ENCODE measurements around the gene FHIP2A.
A peak's percentile ranks its signal among the peaks of the same experiment; 100 is the strongest.
"Not testable (repeated sequence)": the region's sequence is repeated elsewhere in the genome, so short reads cannot be mapped to it uniquely, and the experiment has no call there.

Gene FHIP2A, protein sequence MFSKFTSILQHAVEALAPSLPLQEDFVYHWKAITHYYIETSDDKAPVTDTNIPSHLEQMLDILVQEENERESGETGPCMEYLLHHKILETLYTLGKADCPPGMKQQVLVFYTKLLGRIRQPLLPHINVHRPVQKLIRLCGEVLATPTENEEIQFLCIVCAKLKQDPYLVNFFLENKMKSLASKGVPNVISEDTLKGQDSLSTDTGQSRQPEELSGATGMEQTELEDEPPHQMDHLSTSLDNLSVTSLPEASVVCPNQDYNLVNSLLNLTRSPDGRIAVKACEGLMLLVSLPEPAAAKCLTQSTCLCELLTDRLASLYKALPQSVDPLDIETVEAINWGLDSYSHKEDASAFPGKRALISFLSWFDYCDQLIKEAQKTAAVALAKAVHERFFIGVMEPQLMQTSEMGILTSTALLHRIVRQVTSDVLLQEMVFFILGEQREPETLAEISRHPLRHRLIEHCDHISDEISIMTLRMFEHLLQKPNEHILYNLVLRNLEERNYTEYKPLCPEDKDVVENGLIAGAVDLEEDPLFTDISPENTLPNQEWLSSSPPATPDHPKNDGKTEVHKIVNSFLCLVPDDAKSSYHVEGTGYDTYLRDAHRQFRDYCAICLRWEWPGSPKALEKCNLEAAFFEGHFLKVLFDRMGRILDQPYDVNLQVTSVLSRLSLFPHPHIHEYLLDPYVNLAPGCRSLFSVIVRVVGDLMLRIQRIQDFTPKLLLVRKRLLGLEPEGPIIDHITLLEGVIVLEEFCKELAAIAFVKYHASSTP

DNA sequence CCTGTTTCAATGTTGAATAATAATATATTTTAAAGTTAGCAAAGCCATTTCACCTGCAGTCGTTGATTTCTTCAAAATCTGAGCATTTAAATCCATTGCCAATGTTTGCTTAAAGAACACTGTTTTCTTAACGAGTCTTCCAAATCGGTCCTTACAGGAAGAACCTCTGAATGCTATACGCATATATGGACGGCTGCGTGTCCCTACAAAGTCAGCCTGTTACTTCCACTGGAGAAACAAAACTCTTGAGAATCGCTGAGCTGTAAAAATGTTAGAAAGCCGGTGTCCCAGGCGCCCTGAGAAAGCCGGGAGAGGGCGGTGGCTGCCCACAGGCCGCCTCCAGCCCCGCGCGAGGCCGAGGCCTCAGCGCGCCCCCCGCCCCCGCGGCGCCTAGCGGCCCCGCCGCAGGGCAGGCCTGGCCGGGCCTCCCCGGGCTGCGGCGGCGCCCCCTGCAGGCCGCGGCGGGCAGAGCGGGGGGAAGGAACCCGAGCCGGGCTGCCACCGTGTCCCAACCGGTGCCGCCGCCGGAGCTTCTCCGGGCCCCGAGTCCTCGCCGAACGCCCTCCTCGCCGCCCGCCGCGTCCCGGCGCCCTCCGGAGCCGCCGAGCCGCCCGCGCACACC, at the start of gene FHIP2A:
TSS of gene FHIP2A (plus strand) at position 488 of the 622 bp plus-strand sequence. CDS start 299 bp downstream, outside the sequence.
- peak; percentile 53 to 80 (median 70) for DNase-seq (ENCODE audit: low read depth in 3 of 3, low spot score in 1 of 3)

GRCh38 chr10:114772496-114773196, 48.9 kb upstream of the FHIP2A start:
- no peak for DNase-seq (ENCODE audit: low read depth in 3 of 3, low spot score in 1 of 3)

GRCh38 chr10:114773197-114773532, 48.4 kb upstream of the FHIP2A start:
- no peak for DNase-seq (ENCODE audit: low read depth in 3 of 3, low spot score in 1 of 3)

GRCh38 chr10:114775082-114775481, 46.5 kb upstream of the FHIP2A start:
- DNase-seq (ENCODE audit: low read depth in 3 of 3, low spot score in 1 of 3), result not testable (repeated sequence)

DNA sequence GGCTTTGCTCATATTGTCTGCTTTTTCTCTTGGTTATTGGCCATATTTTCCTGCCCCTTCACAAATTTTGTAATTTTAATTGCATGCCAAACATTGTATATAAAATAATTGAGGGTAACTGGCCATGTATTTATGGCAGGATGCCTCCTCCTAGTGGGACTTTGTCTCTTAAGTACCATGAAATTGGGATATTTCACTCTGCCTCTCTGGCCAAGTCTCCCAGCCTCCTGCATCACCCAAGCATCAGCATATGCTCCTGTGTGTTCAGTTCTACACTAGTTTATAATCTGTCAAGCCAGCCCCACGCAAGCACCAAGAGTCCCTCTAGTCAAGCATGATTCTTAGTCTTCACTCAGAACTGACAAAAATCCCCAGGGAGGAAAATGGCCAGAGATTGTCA, 44.2 kb upstream of the FHIP2A start:
- no peak for DNase-seq (ENCODE audit: low read depth in 3 of 3, low spot score in 1 of 3)

DNA sequence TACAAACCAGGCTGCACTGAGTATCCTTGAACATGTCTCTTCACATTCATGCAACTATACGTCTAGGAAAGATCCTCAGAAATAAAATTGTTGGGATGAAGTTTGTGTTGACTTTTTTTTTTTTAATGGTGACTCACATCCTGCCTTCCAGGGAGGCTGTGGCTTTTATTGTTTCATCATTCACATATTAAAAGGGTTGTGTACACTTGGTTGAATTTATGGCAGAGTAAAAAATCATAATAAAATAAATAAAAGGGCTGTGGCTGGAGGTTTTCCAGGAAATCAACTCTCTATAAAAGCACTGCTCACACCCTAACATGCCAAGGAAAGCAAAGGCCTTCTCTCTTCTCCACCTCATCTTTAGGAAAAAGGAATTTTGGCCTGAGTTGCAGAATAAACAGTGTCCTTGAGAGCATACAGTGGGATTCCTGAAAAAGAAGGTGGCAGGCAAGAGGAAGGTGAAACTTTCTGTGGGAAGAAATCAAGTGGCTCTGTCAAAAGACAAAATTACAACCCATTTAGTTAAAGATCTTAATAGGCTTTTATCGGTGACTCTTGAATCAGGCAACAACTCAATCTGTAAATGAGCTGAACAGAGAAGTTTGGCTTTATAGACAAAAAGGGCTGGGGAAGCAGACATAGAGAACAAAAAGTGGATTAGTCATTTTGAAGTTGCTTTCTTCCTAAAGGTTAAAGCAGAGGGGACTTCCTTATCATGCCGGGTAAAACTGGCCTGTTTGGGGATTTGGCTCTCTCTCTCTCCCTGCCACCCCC, 41.6 kb upstream of the FHIP2A start:
- DNase-seq (ENCODE audit: low read depth in 3 of 3, low spot score in 1 of 3), result no peak

DNA sequence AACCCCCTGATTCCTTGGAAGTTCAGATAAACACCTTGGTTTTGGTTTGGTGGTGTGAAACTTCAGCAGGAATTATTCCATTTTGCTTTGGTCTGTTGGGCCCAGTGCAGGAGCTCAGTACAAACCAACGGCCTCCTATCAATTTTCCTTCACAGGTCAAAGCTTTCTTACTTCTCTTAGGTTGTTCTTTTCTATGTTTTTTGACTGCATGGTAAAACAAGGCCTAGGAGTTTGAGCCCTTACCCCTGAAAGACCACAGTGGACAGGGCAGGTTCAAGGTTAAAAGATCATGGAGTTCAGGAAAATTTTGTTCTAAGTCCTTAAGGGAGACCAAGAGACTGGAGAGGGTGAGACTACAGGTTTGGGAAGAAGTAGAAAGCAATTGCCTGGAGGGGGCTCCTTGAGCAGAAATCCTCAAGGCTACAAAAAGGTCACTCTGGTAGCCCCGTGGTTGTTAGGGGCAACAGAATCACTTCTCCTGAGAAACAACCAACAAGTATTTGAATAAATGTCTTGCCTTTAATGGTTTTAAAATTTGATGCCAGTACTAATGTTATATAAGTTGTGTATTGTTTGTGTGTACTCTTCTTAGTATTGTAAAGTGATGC, 40.9 kb upstream of the FHIP2A start:
- DNase-seq (ENCODE audit: low read depth in 3 of 3, low spot score in 1 of 3), result no peak

- no peak for DNase-seq (ENCODE audit: low read depth in 3 of 3, low spot score in 1 of 3)
These were observed 38.9 kb upstream of the FHIP2A start for GRCh38 chr10:114782666-114783065.

GRCh38 chr10:114783686-114784085, 37.9 kb upstream of the FHIP2A start:
- DNase-seq (ENCODE audit: low read depth in 3 of 3, low spot score in 1 of 3), result no peak

- DNase-seq (ENCODE audit: low read depth in 3 of 3, low spot score in 1 of 3), result not testable (repeated sequence)
These were observed 35.1 kb upstream of the FHIP2A start for GRCh38 chr10:114786492-114786891.

DNA sequence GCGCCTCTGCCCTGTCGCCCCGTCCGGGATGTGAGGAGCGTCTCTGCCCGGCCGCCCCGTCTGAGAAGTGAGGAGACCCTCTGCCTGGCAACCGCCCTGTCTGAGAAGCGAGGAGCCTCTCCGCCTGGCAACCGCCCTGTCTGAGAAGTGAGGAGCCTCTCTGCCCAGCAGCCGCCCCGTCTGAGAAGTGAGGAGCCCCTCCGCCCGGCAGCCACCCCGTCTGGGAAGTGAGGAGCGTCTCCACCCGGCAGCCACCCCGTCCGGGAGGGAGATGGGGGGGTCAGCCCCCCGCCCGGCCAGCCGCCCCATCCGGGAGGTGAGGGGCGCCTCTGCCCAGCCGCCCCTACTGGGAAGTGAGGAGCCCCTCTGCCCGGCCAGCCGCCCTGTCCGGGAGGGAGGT, 34.4 kb upstream of the FHIP2A start:
- not testable (repeated sequence) for DNase-seq (ENCODE audit: low read depth in 3 of 3, low spot score in 1 of 3)

- no peak for DNase-seq (ENCODE audit: low read depth in 3 of 3, low spot score in 1 of 3)
These were observed 29.8 kb upstream of the FHIP2A start for GRCh38 chr10:114791768-114792167.

DNA sequence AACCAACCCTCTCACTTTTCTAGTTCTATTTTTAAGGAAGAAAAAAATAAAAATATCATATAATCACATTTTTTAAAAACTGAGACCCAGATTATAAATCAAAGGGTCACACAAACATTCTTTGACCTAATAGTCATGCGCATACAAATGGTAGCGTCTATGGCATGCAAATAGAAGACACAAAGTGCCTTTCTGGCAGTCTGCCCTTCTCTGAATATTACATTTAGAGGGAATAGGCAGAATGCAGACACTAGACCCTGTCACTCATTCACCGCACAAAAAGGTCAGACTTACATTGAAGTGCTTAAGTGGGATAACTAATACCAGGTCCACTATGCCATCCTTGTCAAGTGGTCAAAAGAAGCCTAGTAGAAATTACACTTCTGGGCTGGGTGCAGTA, 26.5 kb upstream of the FHIP2A start:
- DNase-seq (ENCODE audit: low read depth in 3 of 3, low spot score in 1 of 3), result no peak

DNA sequence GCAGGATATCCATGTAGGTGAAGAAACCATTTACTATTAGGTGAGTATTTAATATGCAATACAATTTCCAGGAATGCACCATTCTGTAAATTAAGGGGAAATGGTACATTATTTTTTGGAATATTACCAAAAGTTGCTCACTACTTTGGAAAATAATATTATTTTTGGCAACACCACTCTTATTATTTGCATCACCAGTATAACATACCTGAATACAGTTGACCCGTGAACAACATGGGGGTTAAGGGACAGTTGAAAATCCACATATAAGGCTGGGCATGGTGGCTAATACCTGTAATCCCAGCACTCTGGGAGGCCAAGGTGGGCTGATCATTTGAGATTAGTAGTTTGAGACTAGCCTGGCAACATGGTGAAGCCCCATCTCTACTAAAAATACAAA, 21.2 kb upstream of the FHIP2A start:
- no peak for DNase-seq (ENCODE audit: low read depth in 3 of 3, low spot score in 1 of 3)

DNA sequence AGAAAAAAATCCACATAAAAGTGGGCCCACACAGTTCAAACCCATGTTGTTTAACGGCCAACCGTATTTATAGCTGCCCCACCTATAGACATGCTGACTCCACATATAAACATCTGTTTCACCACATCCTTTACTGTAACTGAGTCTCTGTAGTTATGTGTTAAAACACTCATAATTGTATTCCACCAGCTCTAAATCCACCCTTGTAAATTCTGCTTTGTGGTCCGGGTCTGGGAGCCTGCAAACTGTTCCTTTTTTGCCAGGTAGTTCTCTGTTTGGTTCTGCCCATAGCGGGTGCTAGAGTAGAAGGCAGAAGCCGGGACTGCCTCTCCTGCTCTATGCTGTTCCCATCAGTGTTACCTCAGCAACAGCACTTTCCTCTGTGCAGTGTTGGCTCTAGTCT, 20.2 kb upstream of the FHIP2A start:
- no peak for DNase-seq (ENCODE audit: low read depth in 3 of 3, low spot score in 1 of 3)

DNA sequence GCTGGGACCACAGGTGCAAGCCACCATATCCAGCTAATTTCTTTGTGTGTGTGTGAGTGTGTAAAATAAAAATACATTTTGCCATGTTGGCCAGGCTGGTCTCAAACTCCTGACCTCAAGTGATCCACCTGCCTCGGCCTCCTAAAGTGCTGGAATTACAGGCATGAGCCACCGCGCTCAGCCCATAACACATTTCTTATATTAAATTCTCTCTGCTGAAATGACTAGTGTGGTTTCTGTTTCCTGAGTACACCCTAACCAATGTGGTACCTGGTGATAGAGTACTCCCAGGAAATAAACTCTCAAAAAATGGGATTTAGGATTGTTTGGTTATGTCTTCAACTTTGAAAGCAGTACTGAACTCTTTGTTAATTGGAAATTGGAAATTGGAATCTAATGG, 19.4 kb upstream of the FHIP2A start:
- DNase-seq (ENCODE audit: low read depth in 3 of 3, low spot score in 1 of 3), result no peak

DNA sequence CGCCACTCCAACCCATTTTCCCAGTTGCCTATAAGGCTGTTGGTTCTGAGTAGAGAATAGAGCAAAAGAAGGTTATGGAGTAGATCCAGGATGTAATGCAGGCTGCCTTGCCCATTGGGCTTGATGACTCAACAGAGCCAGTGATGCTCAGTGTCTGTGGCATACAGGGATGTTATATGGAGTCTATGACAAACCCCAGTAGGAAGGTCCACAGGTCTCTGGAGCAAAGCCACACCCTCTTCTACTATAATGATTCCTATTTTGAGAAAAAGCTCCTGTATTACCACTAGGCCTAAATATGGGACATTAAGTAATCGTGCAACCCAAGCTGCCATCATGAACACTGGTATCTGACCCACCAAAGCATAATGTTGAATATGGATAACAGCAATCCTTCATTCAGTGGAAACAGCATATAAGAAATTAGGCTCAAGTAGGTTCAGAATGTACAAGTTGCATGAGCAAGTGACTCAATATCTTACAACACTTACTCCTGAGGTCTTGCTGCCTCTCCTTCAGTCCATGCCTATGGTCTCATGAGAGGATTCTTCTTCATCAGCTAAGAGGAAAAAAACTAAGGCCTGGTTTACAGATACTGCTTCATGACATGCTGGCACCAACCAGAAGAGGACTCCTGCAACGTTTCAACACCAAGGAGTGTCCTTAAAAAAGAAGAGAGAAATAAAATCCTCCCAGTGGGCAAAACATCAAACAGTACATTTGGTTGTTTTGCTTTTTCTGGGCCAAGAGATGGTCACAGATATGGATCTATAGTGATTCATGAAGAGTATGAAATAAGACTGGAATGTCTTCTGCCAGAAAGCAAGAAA, 14.8 kb upstream of the FHIP2A start:
- DNase-seq (ENCODE audit: low read depth in 3 of 3, low spot score in 1 of 3), result no peak

- DNase-seq (ENCODE audit: low read depth in 3 of 3, low spot score in 1 of 3), result no peak
These were observed 12.6 kb upstream of the FHIP2A start for GRCh38 chr10:114808982-114809381.

DNA sequence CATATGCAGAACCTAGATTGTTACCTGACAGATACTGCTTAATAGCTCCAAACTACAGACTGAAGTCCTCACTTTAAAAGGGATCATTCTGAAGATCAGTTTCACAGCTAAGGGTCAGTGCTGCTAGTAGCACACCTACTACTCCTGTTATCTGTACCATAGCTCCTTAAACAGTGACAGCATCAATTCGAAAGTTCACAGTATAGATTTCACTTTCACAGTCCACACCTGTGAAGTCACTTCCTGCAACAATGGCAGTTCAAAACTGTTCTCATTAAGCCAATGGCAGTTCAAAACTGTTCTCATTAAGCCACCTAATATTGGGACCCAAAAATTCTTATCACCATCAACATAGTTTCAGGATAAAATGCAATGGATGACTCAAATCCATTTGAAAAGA, 10.7 kb upstream of the FHIP2A start:
- DNase-seq (ENCODE audit: low read depth in 3 of 3, low spot score in 1 of 3), result no peak
